Measurements from ENCODE around the gene PTBP1. TPM values are rescaled to one million over a fixed set of nuclear protein-coding genes. Genes with fewer than 3 reads are reported as not detected.

PTBP1 gene
- total and polyA plus RNA-seq, 2 donors (not counting 3 experiments of a cell fraction or from before 2014, with no cell fraction given) = 382 to 623 TPM

- no peaks in the 10 kb centered on the region for H3K27me3 ChIP-seq (ENCODE audit: control insufficient read depth in 2 of 2, insufficient read depth in 2 of 2, low read length in 2 of 2)
Measured at GRCh38 chr19:831407-832369, 34.4 kb downstream of the PTBP1 start.

GRCh38 chr19:834216-834615 lies 37.0 kb downstream of the PTBP1 start:
- Histone ChIP-seq H3K4me3 (replicated peaks in 1 of 3; ENCODE audit: insufficient read depth in 1 of 3, low read depth in 1 of 3, low read length in 3 of 3) (no peak overlapping the region), H3K9ac (replicated peaks; ENCODE audit: extremely low read depth, insufficient read depth, low read length) (no peak overlapping the region), H3K4me1 (ENCODE audit: control insufficient read depth, extremely low read depth, insufficient read depth, low read length) (no peaks in the 10 kb centered on the region), H3K27ac (ENCODE audit: insufficient read depth, low read depth, low read length) (no peak overlapping the region), H3K79me2 (ENCODE audit: control insufficient read depth, insufficient read depth, low read length) (no peaks in the 10 kb centered on the region), H2AFZ (ENCODE audit: low read depth, low read length) (no peak overlapping the region), H4K20me1 (replicated peaks; ENCODE audit: control insufficient read depth, extremely low read depth, insufficient read depth, low read length) (no peaks in the 10 kb centered on the region), H3K27me3 (ENCODE audit: control insufficient read depth in 2 of 2, insufficient read depth in 2 of 2, low read length in 2 of 2) (no peaks in the 10 kb centered on the region), H3K9me3 (replicated peaks; ENCODE audit: control insufficient read depth, insufficient read depth, low read length) (no peaks in the 10 kb centered on the region), H3K4me2 (ENCODE audit: insufficient read depth, low read length) (no peak overlapping the region), H3K36me3 (ENCODE audit: control insufficient read depth in 2 of 2, extremely low read depth in 1 of 2, insufficient read depth in 2 of 2, low read length in 2 of 2) (no peaks in the 10 kb centered on the region), H3K9me1 (replicated peaks; ENCODE audit: control insufficient read depth, extremely low read depth, insufficient read depth, low read length) (no peaks in the 10 kb centered on the region)
- BruUV-seq (replicated peaks) = no TSS peak
- ChIA-PET CTCF (interaction anchor here (0.7 kb wide), 1 partner anchor 128 kb away, joined by 3 read pairs; no protein-coding TSS in a partner anchor), POLR2A (no interaction called here)
- FAIRE-seq (no peak), DNase-seq (ENCODE audit: low read depth, low spot score) (no peak)
- no peak for TF ChIP-seq CTCF (IDR thresholded peaks at IDR 0.05; ENCODE audit: extremely low read depth in 1 of 2, insufficient read depth in 1 of 2, low read depth in 1 of 2, low read length in 2 of 2)
- TF ChIP-seq FOS (IDR thresholded peaks at IDR 0.05; ENCODE audit: borderline replicate concordance, insufficient read depth, low read length) = no peak
- TF ChIP-seq MAX (IDR thresholded peaks at IDR 0.05; ENCODE audit: insufficient read depth, insufficient read length) = no peak
- no peak for TF ChIP-seq JUN (IDR thresholded peaks at IDR 0.05; ENCODE audit: borderline replicate concordance, insufficient read depth, insufficient read length, low read depth)
- no peak for TF ChIP-seq POLR2AphosphoS5 (IDR thresholded peaks at IDR 0.05; ENCODE audit: insufficient read depth, low read depth, low read length)
- no peak for TF ChIP-seq POLR2A (IDR thresholded peaks at IDR 0.05; ENCODE audit: low read depth, low read length)
- no peak for TF ChIP-seq EZH2 (IDR thresholded peaks at IDR 0.05; ENCODE audit: borderline replicate concordance, low read depth, low read length, severe bottlenecking)
- TF ChIP-seq GATA2 (IDR thresholded peaks at IDR 0.05; ENCODE audit: insufficient read depth, insufficient read length, low read depth, low read length) = no peak
- TF ChIP-seq MYC (IDR thresholded peaks at IDR 0.05; ENCODE audit: low read depth, low read length) = no peak
- dilution Hi-C loops (cut with MboI; ENCODE audit: extremely low pct_ligation_motif_present, low sequenced_read_pairs) = no loop called here
- intact Hi-C loops (cut with micrococcal nuclease) = no loop called here

More at GRCh38 chr19:831407-832369, 34.4 kb downstream of the PTBP1 start:
- no peak for TF ChIP-seq MAX (IDR thresholded peaks at IDR 0.05; ENCODE audit: insufficient read depth, insufficient read length)
- no peak for TF ChIP-seq POLR2AphosphoS5 (IDR thresholded peaks at IDR 0.05; ENCODE audit: insufficient read depth, low read depth, low read length)
- TF ChIP-seq MYC (IDR thresholded peaks at IDR 0.05; ENCODE audit: low read depth, low read length) = no peak
- no peak for TF ChIP-seq GATA2 (IDR thresholded peaks at IDR 0.05; ENCODE audit: insufficient read depth, insufficient read length, low read depth, low read length)
- no peak for TF ChIP-seq EZH2 (IDR thresholded peaks at IDR 0.05; ENCODE audit: borderline replicate concordance, low read depth, low read length, severe bottlenecking)
- no peak for TF ChIP-seq POLR2A (IDR thresholded peaks at IDR 0.05; ENCODE audit: low read depth, low read length)
- POLR2A ChIA-PET = interaction anchor here (0.7 kb wide), 1 partner anchor 31 kb away, joined by 4 read pairs; no protein-coding TSS in a partner anchor
- intact Hi-C loops (cut with micrococcal nuclease) (no loop called here), dilution Hi-C loops (cut with MboI; ENCODE audit: extremely low pct_ligation_motif_present, low sequenced_read_pairs) (no loop called here)
- Histone ChIP-seq H3K9me1 (replicated peaks; ENCODE audit: control insufficient read depth, extremely low read depth, insufficient read depth, low read length) (no peaks in the 10 kb centered on the region), H3K9ac (replicated peaks; ENCODE audit: extremely low read depth, insufficient read depth, low read length) (no peak overlapping the region), H3K4me1 (ENCODE audit: control insufficient read depth, extremely low read depth, insufficient read depth, low read length) (no peaks in the 10 kb centered on the region), H3K4me3 (replicated peaks in 1 of 3; ENCODE audit: insufficient read depth in 1 of 3, low read depth in 1 of 3, low read length in 3 of 3) (no peak overlapping the region), H3K4me2 (ENCODE audit: insufficient read depth, low read length) (no peak overlapping the region), H4K20me1 (replicated peaks; ENCODE audit: control insufficient read depth, extremely low read depth, insufficient read depth, low read length) (no peaks in the 10 kb centered on the region), H3K36me3 (ENCODE audit: control insufficient read depth in 2 of 2, extremely low read depth in 1 of 2, insufficient read depth in 2 of 2, low read length in 2 of 2) (no peaks in the 10 kb centered on the region), H3K9me3 (replicated peaks; ENCODE audit: control insufficient read depth, insufficient read depth, low read length) (no peaks in the 10 kb centered on the region), H3K79me2 (ENCODE audit: control insufficient read depth, insufficient read depth, low read length) (no peaks in the 10 kb centered on the region), H3K27ac (ENCODE audit: insufficient read depth, low read depth, low read length) (no peak overlapping the region), H2AFZ (ENCODE audit: low read depth, low read length) (no peak overlapping the region)
- FAIRE-seq (no peak), DNase-seq (ENCODE audit: low read depth, low spot score) (no peak)
- no TSS peak for BruUV-seq (replicated peaks)
- CTCF ChIA-PET = interaction anchor here (1.0 kb wide), 1 partner anchor 62 kb away, joined by 4 read pairs; no protein-coding TSS in a partner anchor

Data from endothelial cell of umbilical vein (primary cell).